ENCODE data around the gene SLC66A1. TPM values are rescaled to one million over a fixed set of nuclear protein-coding genes. Genes with fewer than 3 reads are reported as not detected.

Gene SLC66A1
- total and polyA plus RNA-seq, 7 experiments from 2014 or later = 1.3 to 8.4 (median 6.6) TPM

- no peak for DNase-seq
- H3K9me3 ChIP-seq (ENCODE audit: control insufficient read depth in 2 of 3, low read length in 3 of 3) = no peaks in the 10 kb centered on the region
- Mint-ChIP-seq H3K27ac (peak overlapping the region in 1 of 9 donors; percentile 25), H3K4me1 (peaks cover 0 to 3% (median 0%) of the 10 kb centered on the region in 7 donors), H3K9me3 (peaks cover 0 to 8% (median 0%) of the 10 kb centered on the region in 11 donors), H3K4me3 (no peak overlapping the region), H3K36me3 (no peaks in the 10 kb centered on the region), H3K27me3 (no peaks in the 10 kb centered on the region)
- no peak overlapping the region for H3K4me3 ChIP-seq (ENCODE audit: low read length)
- intact Hi-C loops (cut with micrococcal nuclease) = no loop called here
- ChIA-PET CTCF (interaction anchor here (1.6 kb wide), 1 partner anchor 250 kb away, joined by 4 read pairs; no protein-coding TSS in a partner anchor), POLR2A (interaction anchor here (0.6 to 1.4 kb wide), 2 partner anchors 29 to 676 kb away, joined by 3 to 6 read pairs; no protein-coding TSS in a partner anchor)
- H3K36me3 ChIP-seq (ENCODE audit: control insufficient read depth in 2 of 3, insufficient read depth in 3 of 3, low read length in 3 of 3) = peaks cover 0 to 4% (median under 1%) of the 10 kb centered on the region in 3 experiments
- no peaks in the 10 kb centered on the region for H3K27me3 ChIP-seq (ENCODE audit: control insufficient read depth in 2 of 2, insufficient read depth in 2 of 2, low read length in 2 of 2)
- no peak for ATAC-seq
- H3K27ac ChIP-seq (ENCODE audit: low read depth, low read length) = no peak overlapping the region
- no peaks in the 10 kb centered on the region for H3K4me1 ChIP-seq (ENCODE audit: control insufficient read depth in 2 of 2, insufficient read depth in 2 of 2, low read length in 2 of 2)
Measured at GRCh38 chr1:19331262-19331878, 19.2 kb downstream of the SLC66A1 start.

GRCh38 chr1:19332832-19333231, 20.7 kb downstream of the SLC66A1 start:
- peaks cover 0 to 3% (median 0%) of the 10 kb centered on the region in 7 donors for H3K4me1 Mint-ChIP-seq
- intact Hi-C loops (cut with micrococcal nuclease) = no loop called here

GRCh38 chr1:19333587-19334354, 21.6 kb downstream of the SLC66A1 start:
- POLR2A ChIA-PET = no interaction called here
- intact Hi-C loops (cut with micrococcal nuclease) = no loop called here
- H3K27me3 Mint-ChIP-seq = no peaks in the 10 kb centered on the region
- H3K4me3 Mint-ChIP-seq = no peak overlapping the region
- no peaks in the 10 kb centered on the region for H3K4me1 ChIP-seq (ENCODE audit: control insufficient read depth in 2 of 2, insufficient read depth in 2 of 2, low read length in 2 of 2)
- H3K36me3 ChIP-seq (ENCODE audit: control insufficient read depth in 2 of 3, insufficient read depth in 3 of 3, low read length in 3 of 3) = peaks cover 0 to 10% (median 4%) of the 10 kb centered on the region in 3 experiments
- ATAC-seq = no peak
- CTCF ChIA-PET = no interaction called here
- no peaks in the 10 kb centered on the region for H3K9me3 ChIP-seq (ENCODE audit: control insufficient read depth in 2 of 3, low read length in 3 of 3)
- peaks cover 0 to 9% (median 1%) of the 10 kb centered on the region in 5 donors for H3K36me3 Mint-ChIP-seq
- peaks cover 0 to 3% (median 0%) of the 10 kb centered on the region in 7 donors for H3K4me1 Mint-ChIP-seq
- DNase-seq = no peak
- no peak overlapping the region for H3K4me3 ChIP-seq (ENCODE audit: low read length)
- H3K27me3 ChIP-seq (ENCODE audit: control insufficient read depth in 2 of 2, insufficient read depth in 2 of 2, low read length in 2 of 2) = no peaks in the 10 kb centered on the region
- H3K27ac ChIP-seq (ENCODE audit: low read depth, low read length) = no peak overlapping the region
- H3K9me3 Mint-ChIP-seq = peaks cover 0 to 3% (median 0%) of the 10 kb centered on the region in 11 donors
- peak overlapping the region in 3 of 9 donors; percentile 14 to 56 (median 42) for H3K27ac Mint-ChIP-seq

More at GRCh38 chr1:19332832-19333231, 20.7 kb downstream of the SLC66A1 start:
- no peak overlapping the region for H3K27ac ChIP-seq (ENCODE audit: low read depth, low read length)
- DNase-seq = no peak
- Mint-ChIP-seq H3K9me3 (peaks cover 0 to 3% (median 0%) of the 10 kb centered on the region in 11 donors), H3K36me3 (peaks cover 0 to 3% (median 0%) of the 10 kb centered on the region in 5 donors), H3K27ac (no peak overlapping the region), H3K27me3 (no peaks in the 10 kb centered on the region), H3K4me3 (no peak overlapping the region)
- no peak for ATAC-seq
- peaks cover 0 to 4% (median 2%) of the 10 kb centered on the region in 3 experiments for H3K36me3 ChIP-seq (ENCODE audit: control insufficient read depth in 2 of 3, insufficient read depth in 3 of 3, low read length in 3 of 3)
- H3K9me3 ChIP-seq (ENCODE audit: control insufficient read depth in 2 of 3, low read length in 3 of 3) = no peaks in the 10 kb centered on the region
- H3K4me1 ChIP-seq (ENCODE audit: control insufficient read depth in 2 of 2, insufficient read depth in 2 of 2, low read length in 2 of 2) = no peaks in the 10 kb centered on the region
- H3K27me3 ChIP-seq (ENCODE audit: control insufficient read depth in 2 of 2, insufficient read depth in 2 of 2, low read length in 2 of 2) = no peaks in the 10 kb centered on the region
- H3K4me3 ChIP-seq (ENCODE audit: low read length) = no peak overlapping the region
- CTCF ChIA-PET = interaction anchor here (0.6 kb wide), 1 partner anchor 377 kb away, joined by 3 read pairs; no protein-coding TSS in a partner anchor
- POLR2A ChIA-PET = no interaction called here

- ATAC-seq (no peak), DNase-seq (peak in 1 of 9 donors; percentile 43)
- peaks cover 7 to 36% (median 13%) of the 10 kb centered on the region in 3 experiments for H3K36me3 ChIP-seq (ENCODE audit: control insufficient read depth in 2 of 3, insufficient read depth in 3 of 3, low read length in 3 of 3)
- H3K4me3 ChIP-seq (ENCODE audit: low read length) = no peak overlapping the region
- H3K27me3 Mint-ChIP-seq = no peaks in the 10 kb centered on the region
- ChIA-PET CTCF (no interaction called here), POLR2A (interaction anchor here (0.7 kb wide), 1 partner anchor 163 kb away, joined by 3 read pairs; no protein-coding TSS in a partner anchor)
- no peak overlapping the region for H3K27ac ChIP-seq (ENCODE audit: low read depth, low read length)
- peak overlapping the region in 1 of 9 donors; percentile 55 for H3K27ac Mint-ChIP-seq
- H3K4me3 Mint-ChIP-seq = no peak overlapping the region
- no peaks in the 10 kb centered on the region for H3K27me3 ChIP-seq (ENCODE audit: control insufficient read depth in 2 of 2, insufficient read depth in 2 of 2, low read length in 2 of 2)
- no peaks in the 10 kb centered on the region for H3K4me1 ChIP-seq (ENCODE audit: control insufficient read depth in 2 of 2, insufficient read depth in 2 of 2, low read length in 2 of 2)
- H3K36me3 Mint-ChIP-seq = peaks cover 0 to 24% (median 5%) of the 10 kb centered on the region in 5 donors
- H3K9me3 Mint-ChIP-seq = peaks cover 0 to 2% (median 0%) of the 10 kb centered on the region in 11 donors
- intact Hi-C loops (cut with micrococcal nuclease) = no loop called here
- peaks cover 0 to 7% (median 0%) of the 10 kb centered on the region in 7 donors for H3K4me1 Mint-ChIP-seq
- H3K9me3 ChIP-seq (ENCODE audit: control insufficient read depth in 2 of 3, low read length in 3 of 3) = no peaks in the 10 kb centered on the region
Measured at GRCh38 chr1:19336543-19336942, 24.4 kb downstream of the SLC66A1 start.

- Histone ChIP-seq H3K36me3 (ENCODE audit: control insufficient read depth in 2 of 3, insufficient read depth in 3 of 3, low read length in 3 of 3) (peaks cover 7 to 44% (median 16%) of the 10 kb centered on the region in 3 experiments), H3K27ac (ENCODE audit: low read depth, low read length) (no peak overlapping the region), H3K4me3 (ENCODE audit: low read length) (no peak overlapping the region), H3K27me3 (ENCODE audit: control insufficient read depth in 2 of 2, insufficient read depth in 2 of 2, low read length in 2 of 2) (no peaks in the 10 kb centered on the region), H3K4me1 (ENCODE audit: control insufficient read depth in 2 of 2, insufficient read depth in 2 of 2, low read length in 2 of 2) (no peaks in the 10 kb centered on the region), H3K9me3 (ENCODE audit: control insufficient read depth in 2 of 3, low read length in 3 of 3) (no peaks in the 10 kb centered on the region)
- Mint-ChIP-seq H3K9me3 (no peaks in the 10 kb centered on the region), H3K36me3 (peaks cover 0 to 24% (median 5%) of the 10 kb centered on the region in 5 donors), H3K27ac (peak overlapping the region in 4 of 9 donors; percentile 55 to 65 (median 60)), H3K27me3 (no peaks in the 10 kb centered on the region), H3K4me3 (no peak overlapping the region), H3K4me1 (peaks cover 0 to 7% (median 4%) of the 10 kb centered on the region in 7 donors)
- CTCF ChIA-PET = no interaction called here
- POLR2A ChIA-PET = no interaction called here
- ATAC-seq = no peak
- intact Hi-C loops (cut with micrococcal nuclease) = no loop called here
- DNase-seq = no peak
Measured at GRCh38 chr1:19337289-19337688, 25.2 kb downstream of the SLC66A1 start.

- Histone ChIP-seq H3K36me3 (ENCODE audit: control insufficient read depth in 2 of 3, insufficient read depth in 3 of 3, low read length in 3 of 3) (peaks cover 7 to 54% (median 21%) of the 10 kb centered on the region in 3 experiments), H3K9me3 (ENCODE audit: control insufficient read depth in 2 of 3, low read length in 3 of 3) (no peaks in the 10 kb centered on the region), H3K4me3 (ENCODE audit: low read length) (no peak overlapping the region), H3K27ac (ENCODE audit: low read depth, low read length) (no peak overlapping the region), H3K27me3 (ENCODE audit: control insufficient read depth in 2 of 2, insufficient read depth in 2 of 2, low read length in 2 of 2) (no peaks in the 10 kb centered on the region), H3K4me1 (ENCODE audit: control insufficient read depth in 2 of 2, insufficient read depth in 2 of 2, low read length in 2 of 2) (no peaks in the 10 kb centered on the region)
- POLR2A ChIA-PET = no interaction called here
- DNase-seq (no peak), ATAC-seq (no peak)
- Mint-ChIP-seq H3K36me3 (peaks cover 0 to 30% (median 5%) of the 10 kb centered on the region in 5 donors), H3K27ac (no peak overlapping the region), H3K27me3 (no peaks in the 10 kb centered on the region), H3K4me1 (peaks cover 0 to 10% (median 5%) of the 10 kb centered on the region in 7 donors), H3K9me3 (peaks cover 0 to 3% (median 0%) of the 10 kb centered on the region in 11 donors), H3K4me3 (no peak overlapping the region)
- intact Hi-C loops (cut with micrococcal nuclease) = no loop called here
- CTCF ChIA-PET = interaction anchor here (0.7 kb wide), 1 partner anchor 303 kb away, joined by 3 read pairs; no protein-coding TSS in a partner anchor
Measured at GRCh38 chr1:19338323-19338762, 26.2 kb downstream of the SLC66A1 start.
